OCI-M1 (cell line): ENCODE measurements around the gene COMMD3.
"Not testable (repeated sequence)": the region's sequence is repeated elsewhere in the genome, so short reads cannot be mapped to it uniquely, and the experiment has no call there.

Experiments
- DNase-seq: peaks from one replicate; lab custom pipeline; 2025; lab: John Stamatoyannopoulos, UW

The COMMD3 gene

GRCh38 chr10:22338931-22339330, 22.7 kb downstream of the COMMD3 start:
- DNase-seq, result no peak

- no peak for DNase-seq
Measured at GRCh38 chr10:22339761-22340328, 23.7 kb downstream of the COMMD3 start.

- DNase-seq, result peak; percentile 95
Measured at GRCh38 chr10:22340329-22341189, 24.4 kb downstream of the COMMD3 start.

- peak; percentile 75 for DNase-seq
Measured at GRCh38 chr10:22341190-22341925, 25.2 kb downstream of the COMMD3 start.

GRCh38 chr10:22341926-22342196, 25.7 kb downstream of the COMMD3 start:
- DNase-seq, result no peak

GRCh38 chr10:22342421-22342820, 26.2 kb downstream of the COMMD3 start:
- no peak for DNase-seq

- no peak for DNase-seq
Measured at GRCh38 chr10:22343731-22344130, 27.5 kb downstream of the COMMD3 start.

- no peak for DNase-seq
Measured at GRCh38 chr10:22344249-22344648, 28.1 kb downstream of the COMMD3 start.

GRCh38 chr10:22344781-22345300, 28.7 kb downstream of the COMMD3 start:
- DNase-seq, result no peak

GRCh38 chr10:22345301-22346095, 29.3 kb downstream of the COMMD3 start, which contains the start of gene SPAG6:
Gene SPAG6 (plus strand): TSS chr10:22345496. CDS start chr10:22345612, 116 bp downstream.
- no peak for DNase-seq

GRCh38 chr10:22346096-22346661, 30.0 kb downstream of the COMMD3 start:
- no peak for DNase-seq

GRCh38 chr10:22349755-22350154, 33.6 kb downstream of the COMMD3 start:
- no peak for DNase-seq

GRCh38 chr10:22351131-22351703, 35.0 kb downstream of the COMMD3 start:
- no peak for DNase-seq

- peak; percentile 45 for DNase-seq
Measured at GRCh38 chr10:22356324-22356873, 40.2 kb downstream of the COMMD3 start.

- not testable (repeated sequence) for DNase-seq
Measured at GRCh38 chr10:22357770-22358169, 41.6 kb downstream of the COMMD3 start.

- no peak for DNase-seq
Measured at GRCh38 chr10:22363305-22363704, 47.1 kb downstream of the COMMD3 start.

- DNase-seq, result no peak
Measured at GRCh38 chr10:22364407-22365140, 48.4 kb downstream of the COMMD3 start.

GRCh38 chr10:22365233-22365632, 49.0 kb downstream of the COMMD3 start:
- peak; percentile 69 for DNase-seq

GRCh38 chr10:22365644-22366434, 49.7 kb downstream of the COMMD3 start:
- no peak for DNase-seq

- DNase-seq, result no peak
Measured at GRCh38 chr10:22366435-22366703, 50.2 kb downstream of the COMMD3 start.
